H54 (cell line): ENCODE data around the gene GALNT10.

Experiments used
- DNase-seq: peaks from one replicate; pipeline ENCODE4 v3.0.0; 2011; ENCODE audit warnings: low spot score, mixed read lengths; ENCODE audit not compliant: insufficient read length
- FAIRE-seq: peaks from 3 replicates; lab custom pipeline; 2011; peaks lifted over from hg19 to GRCh38; lab: Jason Lieb, UNC
- POLR2A ChIP-seq: IDR thresholded peaks from 2 replicates; pipeline ENCODE4 v1.6.1; 2011; ENCODE audit warnings: low read depth, mild to moderate bottlenecking, low read length

Gene GALNT10

GRCh38 chr5:154267516-154267915, 77.0 kb downstream of the GALNT10 start:
- TF ChIP-seq POLR2A, result no peak
- FAIRE-seq (no peak), DNase-seq (no peak)

DNA sequence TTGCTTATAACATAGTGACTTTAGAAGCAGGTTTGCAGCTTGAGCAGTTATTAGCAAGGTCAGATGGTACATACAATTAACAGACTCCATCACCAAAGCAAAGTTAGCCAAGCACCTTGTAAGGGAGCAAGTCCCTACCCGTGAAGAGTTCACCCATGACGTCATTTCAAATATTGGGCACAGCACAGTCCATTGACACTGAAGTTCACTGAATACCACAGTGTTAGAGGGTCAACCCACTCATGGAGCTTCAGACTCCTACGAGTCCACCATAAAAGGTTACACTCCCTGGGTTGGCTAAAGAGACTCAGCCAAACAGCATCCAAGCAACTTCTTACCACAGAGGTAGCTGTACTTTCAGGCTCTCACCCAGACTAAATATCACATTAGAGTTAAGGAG, 77.5 kb downstream of the GALNT10 start:
- DNase-seq, result no peak
- no peak for TF ChIP-seq POLR2A
- FAIRE-seq, result no peak

- no peak for FAIRE-seq
- no peak for DNase-seq
- no peak for TF ChIP-seq POLR2A
These were observed 78.9 kb downstream of the GALNT10 start for GRCh38 chr5:154269414-154269813.

GRCh38 chr5:154271466-154271865, 80.9 kb downstream of the GALNT10 start:
- no peak for TF ChIP-seq POLR2A
- FAIRE-seq (no peak), DNase-seq (no peak)

GRCh38 chr5:154271936-154272514, 81.5 kb downstream of the GALNT10 start:
- DNase-seq (no peak), FAIRE-seq (no peak)
- TF ChIP-seq POLR2A, result no peak

- DNase-seq (no peak), FAIRE-seq (no peak)
- TF ChIP-seq POLR2A, result no peak
These were observed 82.6 kb downstream of the GALNT10 start for GRCh38 chr5:154273028-154273617.

- FAIRE-seq, result no peak
- TF ChIP-seq POLR2A, result no peak
These were observed 83.7 kb downstream of the GALNT10 start for GRCh38 chr5:154273963-154274827.

DNA sequence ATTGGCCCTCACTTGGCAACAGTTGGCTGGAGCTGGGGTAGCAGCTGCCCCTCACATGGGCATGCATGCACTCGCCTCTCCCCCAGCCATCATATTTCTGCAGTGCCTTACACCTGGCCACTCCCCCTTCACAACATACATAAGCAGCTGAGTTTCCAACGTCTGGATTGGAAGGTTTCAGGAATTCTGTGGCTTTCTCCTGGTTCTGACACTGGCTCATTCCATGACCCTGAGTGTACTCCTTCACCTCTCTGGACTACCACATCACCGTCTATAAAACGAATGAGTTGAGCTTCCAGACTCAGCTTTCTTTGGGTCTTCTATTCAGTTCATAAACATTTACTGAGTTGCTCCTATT, 84.3 kb downstream of the GALNT10 start:
- TF ChIP-seq POLR2A, result no peak
- peak; percentile 16 for DNase-seq
- FAIRE-seq, result no peak

More at GRCh38 chr5:154273963-154274827, 83.7 kb downstream of the GALNT10 start:
- no peak for DNase-seq

DNA sequence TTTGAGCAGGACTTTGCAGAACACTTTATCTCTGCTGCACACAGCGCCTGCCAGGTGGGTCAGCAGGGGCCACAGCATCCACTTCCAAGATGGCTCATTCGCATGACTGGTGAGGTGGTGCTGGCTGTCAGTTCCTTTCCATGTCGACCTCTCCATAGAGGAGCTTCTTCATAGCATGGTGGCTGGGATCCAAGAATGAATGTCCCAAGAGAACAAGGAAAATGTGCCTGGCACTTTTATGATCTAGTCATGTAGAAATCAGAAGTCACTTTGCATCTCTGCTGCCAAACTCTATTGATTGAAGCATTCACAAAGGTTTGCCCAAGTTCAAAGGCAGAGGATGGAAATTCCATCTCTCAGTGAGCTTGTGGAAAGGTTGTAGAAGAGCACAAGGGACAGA, 85.0 kb downstream of the GALNT10 start:
- FAIRE-seq, result no peak
- no peak for TF ChIP-seq POLR2A
- DNase-seq, result no peak

DNA sequence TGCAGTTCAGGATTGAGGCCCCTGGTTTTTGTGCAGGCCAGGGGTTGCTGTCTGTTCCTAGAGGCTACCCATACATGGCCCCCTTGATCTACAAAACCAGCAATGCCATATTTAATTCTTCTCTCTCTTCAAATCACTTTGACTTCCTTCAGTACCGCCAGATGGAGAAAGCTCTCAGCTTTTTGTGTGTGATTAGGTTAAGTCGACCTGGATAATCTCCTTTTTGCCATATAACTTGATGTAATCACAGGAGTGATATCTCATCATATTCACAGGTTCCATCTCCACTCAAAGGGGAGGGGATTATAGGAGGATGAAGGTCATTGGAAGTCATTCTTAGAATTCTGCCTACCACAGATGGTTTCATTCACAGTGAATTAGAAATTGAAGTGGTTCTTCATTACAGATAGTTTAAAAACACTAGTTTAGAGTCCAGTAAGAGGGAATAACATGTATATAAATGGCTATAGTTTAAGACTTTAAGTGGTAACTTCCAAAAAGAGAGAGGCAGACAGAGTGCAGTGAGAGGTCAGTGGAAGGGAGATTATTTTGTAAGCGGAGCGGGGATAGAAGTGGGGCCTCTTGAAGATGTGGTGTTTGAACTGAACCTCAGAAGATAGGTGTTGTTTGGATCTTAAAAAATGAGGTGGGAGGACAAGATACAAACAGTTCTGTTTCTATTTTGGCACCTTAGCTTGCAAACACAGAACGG, 85.9 kb downstream of the GALNT10 start:
- DNase-seq (no peak), FAIRE-seq (no peak)
- no peak for TF ChIP-seq POLR2A

- FAIRE-seq (no peak), DNase-seq (peak; percentile 10)
- no peak for TF ChIP-seq POLR2A
These were observed 86.4 kb downstream of the GALNT10 start for GRCh38 chr5:154276973-154277331.

GRCh38 chr5:154277499-154277898, 87.0 kb downstream of the GALNT10 start:
- TF ChIP-seq POLR2A, result no peak
- FAIRE-seq, result no peak
- no peak for DNase-seq

DNA sequence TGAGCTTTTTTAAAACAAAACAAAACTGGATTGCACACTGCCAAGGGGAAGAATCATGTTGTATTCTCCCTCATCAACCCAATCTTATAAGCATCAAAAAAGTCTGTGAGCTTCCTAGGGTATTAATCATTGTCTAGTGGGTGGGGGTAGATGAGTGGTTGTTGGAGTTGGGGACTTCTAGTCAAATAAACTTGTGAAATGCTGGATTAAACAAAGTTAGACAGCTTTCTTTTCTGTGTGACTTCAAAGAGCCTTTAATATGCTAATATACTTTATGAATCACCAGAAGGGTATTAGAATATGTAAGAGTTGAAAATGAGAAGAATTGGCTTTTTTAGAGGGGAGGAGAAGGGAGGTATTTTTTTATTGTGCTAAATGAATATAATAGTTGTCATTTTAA, 87.7 kb downstream of the GALNT10 start:
- FAIRE-seq (no peak), DNase-seq (no peak)
- TF ChIP-seq POLR2A, result no peak

DNA sequence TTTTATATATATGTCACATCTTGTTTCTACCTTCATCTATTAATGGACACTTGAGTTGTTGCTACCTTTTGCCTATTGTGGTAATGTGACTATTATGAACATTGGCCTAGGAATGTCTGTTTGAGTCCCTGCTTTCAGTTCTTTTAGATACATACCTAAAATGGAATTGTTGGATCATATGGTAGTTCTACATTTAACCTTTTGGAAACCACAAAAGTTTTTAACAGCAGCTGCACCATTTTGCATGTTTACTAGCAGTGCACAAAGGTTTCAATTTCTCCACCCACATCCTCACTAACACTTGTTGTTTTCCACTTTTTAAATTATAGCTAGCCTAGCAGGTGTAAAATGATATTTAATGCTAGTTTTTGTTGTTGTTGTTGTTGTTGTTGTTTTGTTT, 88.4 kb downstream of the GALNT10 start:
- TF ChIP-seq POLR2A, result no peak
- no peak for FAIRE-seq
- no peak for DNase-seq
